HCT116 (cell line): ENCODE results near the gene HERC2.
"Not testable (repeated sequence)": the region's sequence is repeated elsewhere in the genome, so short reads cannot be mapped to it uniquely, and the experiment has no call there.

Experiments
- CBX3 ChIP-seq: IDR thresholded peaks from 2 replicates; pipeline ENCODE4 v1.6.1; 2012; ENCODE audit warnings: low read depth
- JUND ChIP-seq: IDR thresholded peaks from 2 replicates; pipeline ENCODE4 v1.6.1; 2012
- POLR2AphosphoS5 ChIP-seq: IDR thresholded peaks from 2 replicates; pipeline ENCODE4 v1.6.1; 2011; ENCODE audit warnings: mild to moderate bottlenecking, low read depth, low read length, moderate library complexity
- SIN3A ChIP-seq: IDR thresholded peaks from 2 replicates; pipeline ENCODE4 v1.6.1; 2012; ENCODE audit warnings: low read depth
- TCF7L2 ChIP-seq: IDR thresholded peaks from 2 replicates; pipeline ENCODE4 v1.7.0; 2011; ENCODE audit warnings: borderline replicate concordance, inconsistent platforms; ENCODE audit not compliant: insufficient read depth, insufficient read length; ENCODE audit errors: extremely low read depth
- TF ChIP-seq, protein P1 (sequence below): IDR thresholded peaks from 2 replicates; pipeline ENCODE4 v1.6.1; 2012; ENCODE audit warnings: low read depth
- TF ChIP-seq, protein P2 (sequence below): IDR thresholded peaks from 2 replicates; pipeline ENCODE4 v1.6.1; 2012
- TF ChIP-seq, protein P3 (sequence below), 3 experiments: fragments of 200-600 bp in 1 of 3; sonication (generic) in 1 of 3; IDR thresholded peaks in 2 of 3; conservative IDR thresholded peaks in 1 of 3; 2 replicates each; pipeline ENCODE4 v1.5.1; 2012 to 2017; ENCODE audit warnings: low read depth in 2 of 3, low read length in 2 of 3, antibody characterized with exemption in 1 of 3, borderline replicate concordance in 1 of 3, control low read depth in 1 of 3, mild to moderate bottlenecking in 1 of 3, mixed read lengths in 1 of 3, mixed run types in 1 of 3, moderate library complexity in 1 of 3; ENCODE audit not compliant: insufficient read depth in 1 of 3

DNA sequence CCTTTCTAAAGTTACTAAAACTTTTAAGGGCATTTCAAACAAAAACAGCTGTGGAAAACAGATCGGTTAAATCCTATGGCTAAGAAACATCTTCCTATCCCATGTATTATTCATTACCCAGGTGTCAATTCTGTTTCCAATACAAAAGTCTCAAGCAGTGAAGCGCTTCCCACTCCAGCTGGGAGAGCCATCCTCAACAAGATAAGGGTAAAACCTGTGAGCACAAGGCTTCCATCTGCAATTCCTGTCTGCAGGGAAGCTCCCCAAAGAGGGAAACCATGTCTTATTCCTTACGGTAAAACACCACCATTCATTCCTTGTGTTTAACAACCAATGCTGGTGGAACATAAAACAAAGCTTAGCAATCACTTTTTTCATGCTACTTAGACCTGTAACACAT is 3.2 kb downstream of the HERC2 start:
- TF ChIP-seq, protein P1, sequence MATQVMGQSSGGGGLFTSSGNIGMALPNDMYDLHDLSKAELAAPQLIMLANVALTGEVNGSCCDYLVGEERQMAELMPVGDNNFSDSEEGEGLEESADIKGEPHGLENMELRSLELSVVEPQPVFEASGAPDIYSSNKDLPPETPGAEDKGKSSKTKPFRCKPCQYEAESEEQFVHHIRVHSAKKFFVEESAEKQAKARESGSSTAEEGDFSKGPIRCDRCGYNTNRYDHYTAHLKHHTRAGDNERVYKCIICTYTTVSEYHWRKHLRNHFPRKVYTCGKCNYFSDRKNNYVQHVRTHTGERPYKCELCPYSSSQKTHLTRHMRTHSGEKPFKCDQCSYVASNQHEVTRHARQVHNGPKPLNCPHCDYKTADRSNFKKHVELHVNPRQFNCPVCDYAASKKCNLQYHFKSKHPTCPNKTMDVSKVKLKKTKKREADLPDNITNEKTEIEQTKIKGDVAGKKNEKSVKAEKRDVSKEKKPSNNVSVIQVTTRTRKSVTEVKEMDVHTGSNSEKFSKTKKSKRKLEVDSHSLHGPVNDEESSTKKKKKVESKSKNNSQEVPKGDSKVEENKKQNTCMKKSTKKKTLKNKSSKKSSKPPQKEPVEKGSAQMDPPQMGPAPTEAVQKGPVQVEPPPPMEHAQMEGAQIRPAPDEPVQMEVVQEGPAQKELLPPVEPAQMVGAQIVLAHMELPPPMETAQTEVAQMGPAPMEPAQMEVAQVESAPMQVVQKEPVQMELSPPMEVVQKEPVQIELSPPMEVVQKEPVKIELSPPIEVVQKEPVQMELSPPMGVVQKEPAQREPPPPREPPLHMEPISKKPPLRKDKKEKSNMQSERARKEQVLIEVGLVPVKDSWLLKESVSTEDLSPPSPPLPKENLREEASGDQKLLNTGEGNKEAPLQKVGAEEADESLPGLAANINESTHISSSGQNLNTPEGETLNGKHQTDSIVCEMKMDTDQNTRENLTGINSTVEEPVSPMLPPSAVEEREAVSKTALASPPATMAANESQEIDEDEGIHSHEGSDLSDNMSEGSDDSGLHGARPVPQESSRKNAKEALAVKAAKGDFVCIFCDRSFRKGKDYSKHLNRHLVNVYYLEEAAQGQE = not testable (repeated sequence)
- TF ChIP-seq, protein P2, sequence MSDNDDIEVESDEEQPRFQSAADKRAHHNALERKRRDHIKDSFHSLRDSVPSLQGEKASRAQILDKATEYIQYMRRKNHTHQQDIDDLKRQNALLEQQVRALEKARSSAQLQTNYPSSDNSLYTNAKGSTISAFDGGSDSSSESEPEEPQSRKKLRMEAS = not testable (repeated sequence)
- TF ChIP-seq TCF7L2, SIN3A, JUND, CBX3, POLR2AphosphoS5: not testable (repeated sequence)
- TF ChIP-seq, protein P3, sequence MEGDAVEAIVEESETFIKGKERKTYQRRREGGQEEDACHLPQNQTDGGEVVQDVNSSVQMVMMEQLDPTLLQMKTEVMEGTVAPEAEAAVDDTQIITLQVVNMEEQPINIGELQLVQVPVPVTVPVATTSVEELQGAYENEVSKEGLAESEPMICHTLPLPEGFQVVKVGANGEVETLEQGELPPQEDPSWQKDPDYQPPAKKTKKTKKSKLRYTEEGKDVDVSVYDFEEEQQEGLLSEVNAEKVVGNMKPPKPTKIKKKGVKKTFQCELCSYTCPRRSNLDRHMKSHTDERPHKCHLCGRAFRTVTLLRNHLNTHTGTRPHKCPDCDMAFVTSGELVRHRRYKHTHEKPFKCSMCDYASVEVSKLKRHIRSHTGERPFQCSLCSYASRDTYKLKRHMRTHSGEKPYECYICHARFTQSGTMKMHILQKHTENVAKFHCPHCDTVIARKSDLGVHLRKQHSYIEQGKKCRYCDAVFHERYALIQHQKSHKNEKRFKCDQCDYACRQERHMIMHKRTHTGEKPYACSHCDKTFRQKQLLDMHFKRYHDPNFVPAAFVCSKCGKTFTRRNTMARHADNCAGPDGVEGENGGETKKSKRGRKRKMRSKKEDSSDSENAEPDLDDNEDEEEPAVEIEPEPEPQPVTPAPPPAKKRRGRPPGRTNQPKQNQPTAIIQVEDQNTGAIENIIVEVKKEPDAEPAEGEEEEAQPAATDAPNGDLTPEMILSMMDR (IDR thresholded peaks at IDR 0.05 in 2 of 3, conservative IDR thresholded peaks at IDR 0.05 in 1 of 3; ENCODE audit: borderline replicate concordance in 1 of 3, insufficient read depth in 1 of 3, low read depth in 2 of 3, low read length in 2 of 3) = not testable (repeated sequence)
